Measurements from ENCODE around the gene RNF213.

RNF213 gene

GRCh38 chr17:80220054-80220735 is 40.5 kb upstream of the RNF213 start, which contains the start of the genes SGSH and SLC26A11:
Gene SGSH (minus strand): TSS chr17:80220333. CDS start chr17:80220313, 20 bp downstream.
Gene SLC26A11 (plus strand): TSS chr17:80220427. CDS start chr17:80221561, 1,134 bp downstream.
- Histone ChIP-seq H3K9me3 (no peaks in the 10 kb centered on the region), H3K4me1 (peaks cover 6% of the 10 kb centered on the region), H3K4me3 (peak within 1 kb of the TSS; percentile 70), H3K27me3 (ENCODE audit: low read depth) (no peaks in the 10 kb centered on the region), H3K36me3 (replicated peaks) (peaks cover 19% of the 10 kb centered on the region)
- DNase-seq (ENCODE audit: low spot score in 2 of 2) = peak; percentile 55 to 94
- in situ Hi-C loops (cut with MboI; ENCODE audit: low sequenced_read_pairs) = no loop called here

GRCh38 chr17:80220736-80221215 is 39.9 kb upstream of the RNF213 start:
- H3K36me3 ChIP-seq (replicated peaks) = peaks cover 19% of the 10 kb centered on the region
- in situ Hi-C loops (cut with MboI; ENCODE audit: low sequenced_read_pairs) = no loop called here
- peaks cover 6% of the 10 kb centered on the region for H3K4me1 ChIP-seq
- peak in 1 of 2 experiments; percentile 50 for DNase-seq (ENCODE audit: low spot score in 2 of 2)
- H3K4me3 ChIP-seq = peak overlapping the region; percentile 70
- H3K9me3 ChIP-seq = no peaks in the 10 kb centered on the region
- no peaks in the 10 kb centered on the region for H3K27me3 ChIP-seq (ENCODE audit: low read depth)

- peak overlapping the region; percentile 70 for H3K4me3 ChIP-seq
- H3K27me3 ChIP-seq (ENCODE audit: low read depth) = no peaks in the 10 kb centered on the region
- in situ Hi-C loops (cut with MboI; ENCODE audit: low sequenced_read_pairs) = no loop called here
- no peaks in the 10 kb centered on the region for H3K9me3 ChIP-seq
- H3K4me1 ChIP-seq = peaks cover 6% of the 10 kb centered on the region
- no peak for DNase-seq (ENCODE audit: low spot score in 2 of 2)
- H3K36me3 ChIP-seq (replicated peaks) = peaks cover 14% of the 10 kb centered on the region
Observed at GRCh38 chr17:80221351-80222105, 39.1 kb upstream of the RNF213 start.

GRCh38 chr17:80222376-80223141 is 38.1 kb upstream of the RNF213 start:
- DNase-seq (ENCODE audit: low spot score in 2 of 2) = no peak
- in situ Hi-C loops (cut with MboI; ENCODE audit: low sequenced_read_pairs) = no loop called here

GRCh38 chr17:80223142-80223815 is 37.4 kb upstream of the RNF213 start:
- Histone ChIP-seq H3K4me1 (peaks cover 6% of the 10 kb centered on the region), H3K4me3 (no peak overlapping the region), H3K9me3 (no peaks in the 10 kb centered on the region), H3K36me3 (replicated peaks) (peaks cover 5% of the 10 kb centered on the region), H3K27me3 (ENCODE audit: low read depth) (no peaks in the 10 kb centered on the region)
- no peak for DNase-seq (ENCODE audit: low spot score in 2 of 2)
- in situ Hi-C loops (cut with MboI; ENCODE audit: low sequenced_read_pairs) = no loop called here

More at GRCh38 chr17:80222376-80223141, 38.1 kb upstream of the RNF213 start:
- Histone ChIP-seq H3K27me3 (ENCODE audit: low read depth) (no peaks in the 10 kb centered on the region), H3K4me1 (peaks cover 6% of the 10 kb centered on the region), H3K4me3 (no peak overlapping the region), H3K9me3 (no peaks in the 10 kb centered on the region), H3K36me3 (replicated peaks) (peaks cover 6% of the 10 kb centered on the region)

- in situ Hi-C loops (cut with MboI; ENCODE audit: low sequenced_read_pairs) = no loop called here
- no peaks in the 10 kb centered on the region; the same call in none of the 2 replicates for H3K36me3 ChIP-seq (replicated peaks)
- H3K4me3 ChIP-seq = no peak overlapping the region
- no peak for DNase-seq (ENCODE audit: low spot score in 2 of 2)
- no peaks in the 10 kb centered on the region for H3K9me3 ChIP-seq
- H3K27me3 ChIP-seq (ENCODE audit: low read depth) = no peaks in the 10 kb centered on the region
- peaks cover 6% of the 10 kb centered on the region for H3K4me1 ChIP-seq
Observed at GRCh38 chr17:80223838-80224497, 36.7 kb upstream of the RNF213 start.

- no peaks in the 10 kb centered on the region for H3K9me3 ChIP-seq
- H3K27me3 ChIP-seq (ENCODE audit: low read depth) = no peaks in the 10 kb centered on the region
- in situ Hi-C loops (cut with MboI; ENCODE audit: low sequenced_read_pairs) = no loop called here
- peaks cover 3% of the 10 kb centered on the region for H3K4me1 ChIP-seq
- H3K4me3 ChIP-seq = no peak overlapping the region
- no peaks in the 10 kb centered on the region; the same call in none of the 2 replicates for H3K36me3 ChIP-seq (replicated peaks)
- no peak for DNase-seq (ENCODE audit: low spot score in 2 of 2)
Observed at GRCh38 chr17:80224683-80225082, 36.0 kb upstream of the RNF213 start.

GRCh38 chr17:80225230-80225629 is 35.4 kb upstream of the RNF213 start:
- Histone ChIP-seq H3K36me3 (replicated peaks) (no peaks in the 10 kb centered on the region; the same call in none of the 2 replicates), H3K4me3 (no peak overlapping the region), H3K4me1 (peaks cover 3% of the 10 kb centered on the region), H3K9me3 (no peaks in the 10 kb centered on the region), H3K27me3 (ENCODE audit: low read depth) (no peaks in the 10 kb centered on the region)
- DNase-seq (ENCODE audit: low spot score in 2 of 2) = no peak
- in situ Hi-C loops (cut with MboI; ENCODE audit: low sequenced_read_pairs) = no loop called here

- no peak for DNase-seq (ENCODE audit: low spot score in 2 of 2)
- H3K4me1 ChIP-seq = no peaks in the 10 kb centered on the region
- in situ Hi-C loops (cut with MboI; ENCODE audit: low sequenced_read_pairs) = no loop called here
Observed at GRCh38 chr17:80227156-80227555, 33.5 kb upstream of the RNF213 start.

GRCh38 chr17:80227666-80228065 is 33.0 kb upstream of the RNF213 start:
- H3K27me3 ChIP-seq (ENCODE audit: low read depth) = no peaks in the 10 kb centered on the region

More at GRCh38 chr17:80227156-80227555, 33.5 kb upstream of the RNF213 start:
- no peaks in the 10 kb centered on the region for H3K27me3 ChIP-seq (ENCODE audit: low read depth)
- H3K4me3 ChIP-seq = no peak overlapping the region
- H3K9me3 ChIP-seq = no peaks in the 10 kb centered on the region; the same call in 1 of the 2 replicates
- H3K36me3 ChIP-seq (replicated peaks) = no peaks in the 10 kb centered on the region; the same call in none of the 2 replicates

GRCh38 chr17:80228477-80228876 is 32.2 kb upstream of the RNF213 start:
- in situ Hi-C loops (cut with MboI; ENCODE audit: low sequenced_read_pairs) = no loop called here
- Histone ChIP-seq H3K36me3 (replicated peaks) (no peaks in the 10 kb centered on the region; the same call in none of the 2 replicates), H3K4me3 (no peak overlapping the region), H3K27me3 (ENCODE audit: low read depth) (no peaks in the 10 kb centered on the region), H3K4me1 (no peaks in the 10 kb centered on the region), H3K9me3 (peaks cover 5% of the 10 kb centered on the region)
- DNase-seq (ENCODE audit: low spot score in 2 of 2) = no peak

More at GRCh38 chr17:80227666-80228065, 33.0 kb upstream of the RNF213 start:
- DNase-seq (ENCODE audit: low spot score in 2 of 2) = no peak
- Histone ChIP-seq H3K4me1 (no peaks in the 10 kb centered on the region), H3K36me3 (replicated peaks) (no peaks in the 10 kb centered on the region; the same call in none of the 2 replicates), H3K9me3 (peaks cover 5% of the 10 kb centered on the region), H3K4me3 (no peak overlapping the region)
- in situ Hi-C loops (cut with MboI; ENCODE audit: low sequenced_read_pairs) = no loop called here

- H3K36me3 ChIP-seq (replicated peaks) = no peaks in the 10 kb centered on the region; the same call in none of the 2 replicates
- peaks cover 5% of the 10 kb centered on the region for H3K9me3 ChIP-seq
- H3K4me1 ChIP-seq = no peaks in the 10 kb centered on the region
- in situ Hi-C loops (cut with MboI; ENCODE audit: low sequenced_read_pairs) = no loop called here
- no peak overlapping the region for H3K4me3 ChIP-seq
- DNase-seq (ENCODE audit: low spot score in 2 of 2) = no peak
- no peaks in the 10 kb centered on the region for H3K27me3 ChIP-seq (ENCODE audit: low read depth)
Observed at GRCh38 chr17:80229011-80229410, 31.6 kb upstream of the RNF213 start.

Data from HAP-1 (cell line).